GM18511 (cell line): ENCODE data around the gene HRH3.

Experiments used
- ATAC-seq: cut with Tn5 transposase; IDR thresholded peaks from one replicate; pipeline ENCODE4 v1.9.1; 2021; ENCODE audit warnings: mild to moderate bottlenecking, moderate library complexity; ENCODE audit not compliant: unreplicated experiment

HRH3 gene

DNA sequence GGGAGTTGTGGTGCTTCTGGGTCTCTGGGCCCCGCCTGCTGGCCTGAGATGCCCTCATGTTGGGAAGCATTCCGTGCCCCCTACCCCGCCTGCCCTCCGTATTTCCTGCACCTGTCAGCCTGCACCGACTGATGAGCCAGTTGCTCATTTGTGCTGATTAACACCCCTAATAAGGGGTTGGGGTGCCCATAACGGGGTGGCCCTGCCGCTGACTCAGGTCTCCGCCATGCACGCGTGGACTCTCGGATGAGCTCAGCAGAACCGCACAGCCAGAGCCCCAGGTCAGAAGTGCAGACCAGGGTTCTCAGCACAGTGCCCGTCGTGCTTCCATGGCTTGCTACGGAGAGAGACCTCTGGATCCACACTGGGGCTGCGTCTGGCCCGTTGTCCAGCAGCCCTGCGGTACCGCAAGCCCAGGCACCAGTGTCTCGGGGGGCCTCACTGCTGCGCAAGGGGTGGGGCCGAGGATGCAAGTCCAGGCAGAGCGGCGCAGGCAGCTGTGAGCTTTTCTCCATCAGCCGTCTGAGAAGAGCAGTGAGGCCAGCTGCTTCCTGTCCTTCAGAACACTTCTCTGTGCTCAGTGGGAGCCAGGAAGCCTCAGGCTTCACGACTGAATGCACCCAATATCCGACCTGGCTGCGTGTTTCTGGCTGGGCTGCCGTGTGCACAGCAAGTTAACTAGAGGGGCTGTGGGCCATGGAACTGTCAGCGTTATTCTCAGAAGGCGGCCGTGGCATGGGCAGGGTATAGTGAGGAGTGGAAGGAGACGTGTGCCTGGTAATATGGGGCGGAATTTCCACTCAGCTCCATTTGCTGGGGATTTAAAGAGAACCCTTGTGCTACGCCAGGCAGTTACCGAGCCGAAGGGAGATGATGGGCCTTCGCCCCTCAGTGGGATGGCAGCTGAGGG lies 18.6 kb downstream of the HRH3 start:
- peak; percentile 94 for ATAC-seq

DNA sequence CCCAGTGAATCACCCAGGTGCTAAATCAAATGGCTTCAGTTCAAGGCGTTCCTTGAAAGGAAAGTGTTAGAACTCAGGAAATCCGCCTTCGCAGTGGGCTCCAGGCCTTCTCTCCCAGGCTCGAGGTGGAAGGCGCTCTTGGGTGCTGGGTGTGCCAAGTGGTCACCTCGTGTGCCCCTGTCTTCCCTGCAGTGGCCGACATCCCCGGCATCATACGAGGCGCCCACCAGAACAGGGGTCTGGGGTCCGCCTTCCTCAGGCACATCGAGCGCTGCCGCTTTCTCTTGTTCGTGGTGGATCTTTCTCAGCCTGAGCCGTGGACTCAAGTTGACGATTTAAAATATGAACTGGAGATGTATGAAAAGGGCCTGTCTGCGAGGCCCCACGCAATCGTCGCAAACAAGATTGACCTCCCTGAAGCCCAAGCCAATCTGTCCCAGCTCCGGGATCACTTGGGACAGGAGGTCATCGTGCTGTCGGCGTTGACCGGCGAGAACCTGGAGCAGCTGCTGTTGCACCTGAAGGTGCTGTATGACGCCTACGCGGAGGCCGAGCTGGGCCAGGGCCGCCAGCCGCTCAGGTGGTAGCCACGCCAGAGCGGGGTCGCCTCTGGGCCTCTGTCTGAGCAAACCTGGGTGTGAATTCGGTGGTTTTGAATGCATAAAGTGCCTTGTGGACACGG lies 19.4 kb downstream of the HRH3 start:
- ATAC-seq, result no peak

DNA sequence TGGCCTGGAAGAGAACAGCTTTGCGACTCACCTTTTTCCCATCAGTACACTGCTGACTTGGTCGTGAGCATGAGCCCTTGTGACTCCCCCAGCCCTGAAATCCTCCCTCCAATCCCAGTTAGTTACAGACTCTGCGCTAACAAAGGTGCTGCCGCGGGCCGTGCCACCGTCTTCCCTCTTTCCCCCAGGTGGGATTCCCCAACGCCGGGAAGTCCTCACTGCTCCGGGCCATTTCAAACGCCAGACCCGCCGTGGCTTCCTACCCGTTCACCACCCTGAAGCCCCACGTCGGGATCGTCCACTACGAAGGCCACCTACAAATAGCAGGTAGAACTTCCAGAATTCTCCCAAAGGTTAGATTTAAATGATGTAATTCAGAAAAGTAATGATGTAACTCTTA lies 21.1 kb downstream of the HRH3 start:
- no peak for ATAC-seq

DNA sequence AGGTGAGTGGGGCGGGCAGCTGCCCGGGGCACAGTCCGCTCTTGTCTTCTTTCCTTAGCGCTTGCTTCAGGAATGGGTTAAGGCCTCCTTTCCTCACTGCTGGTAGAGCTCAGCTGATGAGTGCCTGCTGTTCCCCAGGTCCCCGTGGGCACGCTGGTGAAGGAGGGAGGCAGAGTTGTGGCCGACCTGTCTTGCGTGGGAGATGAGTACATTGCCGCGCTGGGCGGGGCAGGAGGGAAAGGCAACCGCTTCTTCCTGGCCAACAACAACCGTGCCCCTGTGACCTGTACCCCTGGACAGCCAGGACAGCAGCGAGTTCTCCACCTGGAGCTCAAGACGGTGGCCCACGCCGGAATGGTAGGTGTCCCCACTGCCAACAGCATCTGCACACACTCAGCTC lies 21.6 kb downstream of the HRH3 start:
- ATAC-seq, result no peak

DNA sequence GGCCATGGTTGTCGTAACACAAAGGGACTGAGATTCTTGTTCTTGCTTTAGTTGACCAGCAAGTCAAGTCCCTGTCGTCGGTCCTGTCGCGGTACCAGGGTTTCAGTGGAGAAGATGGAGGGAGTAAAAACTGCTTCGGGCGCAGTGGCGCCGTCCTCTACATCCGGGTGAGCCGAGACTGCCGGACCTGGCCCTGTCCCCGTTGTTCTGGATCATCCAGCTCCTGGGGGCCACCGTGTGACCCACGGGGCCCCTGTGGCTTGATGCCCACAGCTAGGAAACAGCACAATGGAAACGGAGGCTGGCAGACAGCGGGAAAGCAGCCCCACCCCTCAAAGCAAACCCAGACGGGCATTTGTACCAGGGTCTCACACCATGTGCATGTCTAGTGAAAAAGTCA lies 22.3 kb downstream of the HRH3 start:
- ATAC-seq, result no peak

DNA sequence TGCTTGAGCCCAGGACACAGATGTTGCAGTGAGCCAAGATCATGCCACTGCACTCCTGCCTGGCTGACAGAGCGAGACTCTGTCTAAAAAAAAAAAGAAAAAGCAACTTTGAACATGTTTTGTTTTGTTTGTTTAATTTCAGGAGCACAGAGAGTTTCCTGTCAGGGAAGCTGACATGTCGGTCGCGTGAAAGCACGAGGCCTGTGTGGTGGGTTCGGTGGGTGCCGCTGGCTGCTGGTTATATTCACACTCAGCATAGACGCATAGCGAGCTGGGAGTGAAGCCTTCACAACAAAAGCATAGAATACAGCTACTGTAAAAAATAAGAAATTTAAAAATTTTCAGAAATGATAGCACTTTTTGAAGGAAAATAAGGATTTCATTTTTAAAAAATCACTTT lies 22.8 kb downstream of the HRH3 start:
- no peak for ATAC-seq

DNA sequence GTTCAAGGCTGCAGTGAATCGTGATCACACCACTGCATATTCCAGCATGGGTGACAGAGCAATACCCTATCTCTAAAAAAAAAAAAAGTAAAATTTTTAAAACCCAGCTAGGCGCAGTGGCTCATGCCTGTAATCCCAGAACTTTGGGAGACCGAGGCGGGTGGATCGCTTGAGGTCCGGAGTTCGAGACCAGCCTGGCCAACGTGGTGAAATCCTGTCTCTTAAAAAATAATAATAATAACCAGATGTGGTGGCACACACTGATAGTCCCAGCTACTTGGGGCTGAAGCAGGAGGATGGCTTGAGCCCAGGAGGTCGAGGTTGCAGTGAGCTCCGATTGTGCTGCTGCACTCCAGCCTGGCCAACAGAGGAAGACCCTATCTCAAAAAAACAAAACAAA lies 23.8 kb downstream of the HRH3 start:
- ATAC-seq, result no peak

DNA sequence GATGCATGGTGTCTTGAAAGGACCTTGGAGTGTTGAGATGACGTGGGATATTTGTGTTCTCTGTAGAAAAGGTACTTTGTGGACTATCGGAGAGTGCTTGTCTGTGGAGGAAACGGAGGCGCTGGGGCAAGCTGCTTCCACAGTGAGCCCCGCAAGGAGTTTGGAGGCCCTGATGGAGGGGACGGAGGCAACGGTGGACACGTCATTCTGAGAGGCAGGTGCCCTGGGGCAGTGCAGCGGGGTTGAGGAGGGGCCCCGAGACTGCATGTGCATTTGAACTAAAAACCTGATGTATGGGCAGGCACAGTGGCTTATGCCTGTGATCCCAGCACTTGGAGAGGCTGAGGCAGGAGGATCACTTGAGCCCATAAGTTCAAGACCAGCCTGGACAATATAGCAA lies 24.3 kb downstream of the HRH3 start:
- no peak for ATAC-seq

DNA sequence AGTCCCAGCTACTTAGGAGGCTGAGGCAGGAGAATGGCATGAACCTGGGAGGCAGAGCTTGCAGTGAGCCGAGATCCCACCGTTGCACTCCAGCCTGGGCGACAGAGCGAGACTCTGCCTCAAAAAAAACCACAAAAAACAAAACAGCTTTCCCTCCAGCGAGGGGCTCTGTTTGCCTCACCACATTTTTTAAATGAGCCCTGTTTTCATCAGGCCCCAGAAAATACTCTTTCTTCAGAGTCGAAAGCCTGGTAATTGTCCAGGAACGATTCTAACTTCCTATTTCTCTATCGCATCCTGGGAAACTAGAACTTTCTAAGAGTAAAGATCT lies 25.0 kb downstream of the HRH3 start:
- ATAC-seq, result no peak

DNA sequence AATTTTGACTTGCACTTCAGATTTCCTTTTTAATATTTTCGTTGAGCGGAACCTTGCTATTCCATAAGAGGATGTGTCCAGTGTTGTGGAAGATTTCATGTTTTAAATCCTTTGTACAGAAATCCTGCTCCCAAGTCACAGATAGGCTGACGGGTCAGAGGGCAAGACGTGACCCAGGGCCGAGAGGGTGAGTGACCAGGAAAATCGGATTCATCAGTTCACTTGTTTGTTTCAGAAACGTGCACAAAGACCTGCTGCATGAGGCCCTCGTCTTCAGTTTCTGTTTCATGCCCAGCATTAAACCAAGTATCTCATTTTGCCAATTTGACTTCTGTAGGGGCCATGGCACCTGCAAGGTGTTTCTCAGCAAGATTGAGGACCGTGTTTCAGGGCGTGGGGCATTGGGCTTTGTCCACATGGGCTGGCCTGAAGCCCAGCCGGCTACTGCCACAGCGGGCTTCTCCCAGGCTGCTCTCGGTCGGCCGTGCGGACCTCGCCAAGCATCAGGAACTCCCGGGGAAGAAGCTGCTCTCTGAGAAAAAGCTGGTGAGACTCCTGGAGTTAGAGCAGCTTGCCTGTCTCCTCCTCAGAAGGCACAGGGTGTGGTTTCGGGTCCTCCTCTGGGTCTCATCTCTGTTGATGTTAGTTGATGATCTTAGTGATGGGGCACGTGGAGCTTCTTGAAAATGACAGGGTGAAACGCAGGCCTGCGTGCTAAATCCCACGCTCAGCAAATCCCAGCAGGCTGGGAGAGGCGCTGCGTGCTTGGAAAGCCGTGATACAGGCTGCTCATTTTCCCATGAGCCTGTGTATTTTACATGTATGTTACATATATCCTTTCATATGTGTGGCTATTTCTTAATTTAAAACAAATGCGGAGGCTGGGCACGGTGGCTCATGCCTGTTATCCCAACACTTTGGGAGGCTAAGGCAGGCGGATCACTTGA lies 26.7 kb downstream of the HRH3 start:
- no peak for ATAC-seq

DNA sequence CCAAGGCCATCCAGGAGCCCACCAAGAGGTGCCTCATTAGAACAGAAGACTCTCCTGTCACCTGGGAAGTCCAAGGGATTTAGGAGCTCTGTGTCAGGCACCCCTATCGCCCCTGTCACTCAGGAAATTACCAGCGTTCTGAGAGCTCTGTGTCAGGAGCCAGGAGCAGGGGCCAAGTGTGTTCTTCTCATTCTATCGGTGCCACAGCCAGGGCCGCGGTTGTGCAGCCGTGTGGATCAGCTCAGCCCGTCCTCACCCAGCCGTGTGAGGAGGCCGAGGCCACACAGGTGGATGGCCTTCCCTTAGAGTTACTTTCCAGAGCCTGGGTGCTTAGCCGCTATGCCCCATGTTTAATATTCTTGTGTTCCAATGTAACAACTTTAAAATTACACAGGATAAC lies 27.4 kb downstream of the HRH3 start:
- no peak for ATAC-seq

DNA sequence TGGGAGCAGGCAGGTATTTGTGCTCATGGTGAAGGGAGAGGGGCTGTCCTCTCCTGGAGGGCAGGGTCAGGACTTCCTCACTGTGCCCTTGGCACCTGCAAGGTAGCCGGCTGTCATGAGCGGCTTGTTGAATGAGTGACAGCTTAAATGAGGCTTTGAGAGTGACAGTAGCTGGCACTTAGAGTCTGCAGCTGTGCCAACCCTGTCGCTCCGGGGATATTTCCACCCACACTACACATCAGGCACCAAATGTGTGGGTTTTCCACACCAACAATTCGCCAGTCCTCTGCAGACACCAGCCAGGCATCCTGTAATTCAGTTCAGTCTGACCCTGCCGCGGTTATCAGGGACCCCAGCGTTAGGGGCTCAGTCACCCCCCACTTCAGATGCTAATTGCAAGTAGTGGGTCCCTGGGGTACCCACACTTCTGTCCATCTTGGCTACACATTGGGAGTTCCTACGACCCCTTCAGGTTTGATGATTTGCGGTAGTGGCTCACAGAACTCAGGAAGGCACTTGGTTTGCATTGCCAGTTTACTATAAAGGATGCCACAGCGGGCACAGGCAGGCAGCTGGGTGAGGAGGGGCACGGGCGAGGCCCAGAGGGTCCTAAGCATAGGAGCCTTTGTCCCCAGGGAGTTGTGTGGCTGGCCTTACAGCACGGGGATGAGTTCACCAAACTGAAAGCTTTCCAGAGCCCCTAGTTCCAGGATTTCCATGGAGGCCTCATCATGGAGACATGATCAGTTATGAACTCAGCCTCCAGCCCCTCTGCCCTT lies 28.1 kb downstream of the HRH3 start:
- ATAC-seq, result no peak

DNA sequence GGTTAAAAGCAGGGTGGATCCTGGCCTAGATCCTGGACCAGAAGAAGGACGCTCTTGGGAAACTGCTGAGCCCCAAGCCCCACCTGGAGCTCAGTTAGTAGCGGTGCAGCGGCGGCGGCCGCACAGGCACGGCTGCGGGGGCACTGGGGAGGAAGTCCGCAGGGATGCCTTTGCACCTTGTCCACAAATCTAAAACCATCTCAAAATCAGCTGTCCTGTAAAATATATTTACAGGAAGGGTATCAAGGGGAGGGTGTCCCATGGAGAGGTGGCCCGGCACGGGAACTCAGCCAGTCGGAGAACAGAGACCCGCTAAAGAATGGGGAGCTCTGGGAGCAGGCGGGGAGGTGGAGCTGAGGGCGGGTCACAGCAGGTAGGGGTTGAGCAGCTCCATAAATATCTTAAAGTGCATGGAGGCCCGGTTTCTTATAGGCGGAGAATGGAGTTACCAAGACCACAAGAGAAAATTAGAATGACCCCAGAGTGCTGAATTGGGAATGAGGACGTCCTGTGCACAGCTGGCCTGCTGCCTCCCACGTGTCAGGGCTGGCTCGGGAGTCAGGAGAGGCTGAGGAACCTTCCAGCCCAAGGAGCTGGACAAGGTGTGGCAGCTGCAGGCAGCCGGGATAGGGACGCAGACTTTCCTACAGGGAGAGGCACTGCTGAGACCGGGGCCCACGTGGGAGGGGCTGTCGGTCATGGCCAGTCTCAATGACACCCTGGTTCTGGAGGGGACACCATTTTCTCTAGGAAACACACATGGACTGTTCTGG lies 29.3 kb downstream of the HRH3 start:
- no peak for ATAC-seq

DNA sequence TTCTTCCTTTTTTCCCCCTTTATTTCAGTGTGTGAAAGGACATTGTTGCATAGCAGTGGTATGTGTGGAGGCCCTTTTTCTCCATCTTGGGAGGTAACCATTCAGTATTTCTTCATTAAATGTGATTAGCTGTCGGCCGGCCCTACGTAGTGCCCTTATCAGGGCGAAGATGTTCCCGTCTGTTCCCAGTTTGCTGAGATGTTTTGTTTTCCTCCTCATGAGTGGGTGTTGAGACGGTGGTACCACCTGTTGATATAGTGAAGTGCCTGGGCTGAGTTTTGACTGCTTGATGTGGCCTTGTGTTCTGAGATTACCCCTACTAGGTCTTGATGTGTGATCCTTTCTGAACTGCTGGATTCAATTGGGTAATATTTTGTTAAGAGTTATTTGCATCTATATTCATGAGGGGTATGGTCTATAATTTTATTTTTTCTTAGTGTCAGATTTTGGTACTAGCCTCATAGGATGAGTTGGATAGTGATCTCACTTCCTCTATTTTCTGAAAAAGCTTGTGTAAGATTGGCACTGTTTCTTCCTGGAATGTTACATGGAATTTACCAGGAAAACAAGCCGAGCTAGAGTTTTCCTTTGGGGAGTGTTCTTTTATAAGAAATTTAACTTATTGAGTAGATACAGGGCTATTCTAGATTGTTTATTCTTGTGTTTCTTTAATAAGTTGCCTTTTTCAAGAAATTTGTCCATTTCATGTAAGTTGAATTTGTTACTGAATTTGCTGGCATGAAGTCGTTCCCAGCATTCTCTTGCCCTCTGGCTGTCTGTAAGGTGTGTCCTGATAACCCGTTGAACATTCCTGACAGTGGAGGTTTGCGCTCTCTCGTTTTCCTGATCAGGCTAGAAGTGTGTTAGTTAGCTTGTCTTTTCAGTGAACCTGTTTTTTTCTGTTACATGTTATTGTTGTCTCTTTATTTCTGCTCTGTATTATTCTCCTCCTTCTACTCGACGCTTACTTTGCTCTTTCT lies 32.9 kb downstream of the HRH3 start:
- no peak for ATAC-seq

DNA sequence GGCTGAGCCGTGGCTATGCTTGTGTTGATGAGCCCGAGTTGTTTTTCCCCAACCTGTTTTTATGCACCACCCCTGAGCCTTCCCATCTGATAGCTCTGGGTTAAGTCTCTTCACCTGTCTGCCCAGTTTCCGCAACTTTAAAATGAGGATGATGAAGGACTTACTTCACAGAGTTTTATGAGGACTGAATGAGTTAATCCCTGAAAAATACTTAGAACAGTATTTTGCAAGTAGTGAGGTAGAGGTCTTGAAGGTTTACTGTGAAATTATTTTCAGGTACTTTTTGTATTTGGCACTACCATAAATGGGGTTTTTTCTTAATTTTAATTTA lies 34.0 kb downstream of the HRH3 start:
- no peak for ATAC-seq

DNA sequence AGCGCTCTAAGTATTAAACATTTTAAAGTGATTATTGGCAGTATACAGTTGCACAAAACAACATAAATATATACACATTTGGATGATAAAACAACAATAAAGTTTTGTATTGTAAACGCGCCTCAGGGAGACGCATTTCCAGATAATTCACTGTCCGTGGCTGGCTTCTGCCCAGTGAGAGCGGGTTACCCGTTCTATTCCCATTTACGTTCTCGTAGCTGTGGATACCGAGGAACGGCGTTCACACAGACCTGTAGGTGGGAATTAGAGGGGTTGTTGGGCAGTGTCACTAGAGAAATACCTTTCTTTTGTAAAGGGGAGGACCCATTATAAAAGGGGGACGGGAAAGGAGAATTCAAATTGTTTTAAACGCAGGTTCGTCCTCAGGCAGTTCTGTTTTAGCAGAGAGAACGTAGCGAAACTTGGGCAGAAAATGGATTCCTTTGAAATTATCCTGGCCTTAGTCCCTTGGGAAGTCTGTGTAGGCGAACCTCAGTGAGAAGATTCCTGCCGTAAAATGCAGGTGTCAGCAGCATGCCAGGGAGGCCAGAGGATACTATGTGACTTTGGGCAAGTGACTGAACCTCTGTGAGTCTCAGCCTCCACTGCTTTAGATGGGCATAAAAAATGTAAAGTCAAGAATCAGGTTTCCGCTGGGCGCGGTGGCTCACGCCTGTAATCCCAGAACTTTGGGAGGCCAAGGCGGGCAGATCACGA lies 36.5 kb downstream of the HRH3 start:
- ATAC-seq, result no peak

DNA sequence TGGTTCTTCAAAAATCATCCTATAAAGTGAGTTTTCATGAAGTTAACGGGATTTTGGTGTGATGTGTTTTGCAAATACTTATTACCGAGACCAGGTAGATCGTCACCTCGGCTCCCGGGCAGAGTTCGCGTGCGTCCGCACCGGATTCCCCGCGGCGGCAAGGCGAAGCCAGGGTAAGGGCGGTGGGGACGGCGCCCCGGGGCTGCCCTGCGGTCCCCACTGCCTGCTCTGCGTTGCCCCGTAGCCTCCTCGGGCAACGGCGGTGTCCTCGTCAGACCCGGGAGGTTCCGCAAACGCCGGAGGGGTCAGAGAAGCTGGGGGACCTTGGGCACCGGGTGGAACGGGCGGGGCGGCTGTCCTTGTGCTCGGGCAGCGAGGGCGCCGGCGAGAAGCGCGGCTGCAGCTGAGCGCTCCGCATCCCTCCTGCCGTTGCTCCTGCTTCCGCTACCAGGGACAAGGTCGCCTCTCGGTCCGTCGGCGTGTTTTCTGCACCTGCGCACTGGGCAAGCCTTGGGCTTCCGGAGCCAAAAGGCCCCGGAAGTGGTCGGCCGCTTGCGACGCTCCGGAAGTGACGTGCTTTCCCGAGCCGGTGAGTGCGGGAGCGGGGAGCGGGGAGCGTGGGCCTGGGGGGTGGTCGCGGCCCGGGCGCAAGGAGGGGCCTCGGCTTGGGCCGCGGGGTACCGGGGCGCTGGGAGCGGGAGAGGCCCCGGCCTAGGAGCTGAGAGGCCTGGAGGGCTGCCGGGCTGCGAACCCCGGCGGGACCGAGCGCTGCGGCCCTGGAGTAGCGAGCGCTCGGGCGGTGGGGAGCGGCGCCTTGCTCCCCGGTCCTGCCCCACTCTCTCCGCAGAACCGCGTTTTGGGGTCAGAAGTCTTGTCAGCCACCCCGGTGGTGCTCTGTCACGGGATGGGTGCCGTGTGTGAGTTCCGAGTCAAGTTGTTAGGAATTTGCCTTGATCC lies 37.3 kb downstream of the HRH3 start, which contains the start of gene MTG2:
TSS of gene MTG2 (plus strand) at position 560 of the 957 bp plus-strand sequence. CDS start 10,393 bp downstream, outside the sequence.
- ATAC-seq, result peak; percentile 96
